ENCODE measurements around the gene SCNN1A.

SCNN1A gene

GRCh38 chr12:6315704-6316597 lies 59.4 kb downstream of the SCNN1A start:
- no peaks in the 10 kb centered on the region for H3K9me3 ChIP-seq (ENCODE audit: control insufficient read depth, low read depth, low read length)
- H3K27ac ChIP-seq (ENCODE audit: low read length): no peak overlapping the region
- H3K27me3 ChIP-seq (ENCODE audit: control insufficient read depth, insufficient read depth, low read length): peaks cover 3% of the 10 kb centered on the region
- peaks cover 10% of the 10 kb centered on the region for H3K4me1 ChIP-seq (ENCODE audit: control insufficient read depth, low read depth, low read length)
- H3K4me3 ChIP-seq (ENCODE audit: low read length): no peak overlapping the region
- H3K9ac ChIP-seq (ENCODE audit: low read length): no peak overlapping the region
- H3K36me3 ChIP-seq (ENCODE audit: control insufficient read depth, low read depth, low read length): peaks cover 21% of the 10 kb centered on the region

- peaks cover 20% of the 10 kb centered on the region for H3K36me3 ChIP-seq (ENCODE audit: control insufficient read depth, low read depth, low read length)
- H3K9me3 ChIP-seq (ENCODE audit: control insufficient read depth, low read depth, low read length): no peaks in the 10 kb centered on the region
- no peak overlapping the region for H3K9ac ChIP-seq (ENCODE audit: low read length)
These were observed 60.2 kb downstream of the SCNN1A start for GRCh38 chr12:6315184-6315583.

GRCh38 chr12:6314776-6315175 lies 60.6 kb downstream of the SCNN1A start:
- no peak overlapping the region for H3K27ac ChIP-seq (ENCODE audit: low read length)
- peaks cover 16% of the 10 kb centered on the region for H3K36me3 ChIP-seq (ENCODE audit: control insufficient read depth, low read depth, low read length)
- no peak overlapping the region for H3K9ac ChIP-seq (ENCODE audit: low read length)
- no peaks in the 10 kb centered on the region for H3K9me3 ChIP-seq (ENCODE audit: control insufficient read depth, low read depth, low read length)
- H3K4me1 ChIP-seq (ENCODE audit: control insufficient read depth, low read depth, low read length): peaks cover 10% of the 10 kb centered on the region
- peaks cover 8% of the 10 kb centered on the region for H3K27me3 ChIP-seq (ENCODE audit: control insufficient read depth, insufficient read depth, low read length)
- H3K4me3 ChIP-seq (ENCODE audit: low read length): no peak overlapping the region

More at GRCh38 chr12:6315184-6315583, 60.2 kb downstream of the SCNN1A start:
- Histone ChIP-seq H3K27me3 (ENCODE audit: control insufficient read depth, insufficient read depth, low read length) (peaks cover 4% of the 10 kb centered on the region), H3K4me1 (ENCODE audit: control insufficient read depth, low read depth, low read length) (peaks cover 10% of the 10 kb centered on the region), H3K27ac (ENCODE audit: low read length) (no peak overlapping the region), H3K4me3 (ENCODE audit: low read length) (no peak overlapping the region)

- Histone ChIP-seq H3K4me3 (ENCODE audit: low read length) (no peak overlapping the region), H3K9me3 (ENCODE audit: control insufficient read depth, low read depth, low read length) (no peaks in the 10 kb centered on the region), H3K27ac (ENCODE audit: low read length) (no peak overlapping the region), H3K4me1 (ENCODE audit: control insufficient read depth, low read depth, low read length) (peaks cover 10% of the 10 kb centered on the region), H3K36me3 (ENCODE audit: control insufficient read depth, low read depth, low read length) (peaks cover 7% of the 10 kb centered on the region), H3K9ac (ENCODE audit: low read length) (no peak overlapping the region), H3K27me3 (ENCODE audit: control insufficient read depth, insufficient read depth, low read length) (peaks cover 11% of the 10 kb centered on the region)
These were observed 61.9 kb downstream of the SCNN1A start for GRCh38 chr12:6313326-6313940.

GRCh38 chr12:6312529-6313325 lies 62.6 kb downstream of the SCNN1A start:
- Histone ChIP-seq H3K4me3 (ENCODE audit: low read length) (no peak overlapping the region), H3K27me3 (ENCODE audit: control insufficient read depth, insufficient read depth, low read length) (peaks cover 11% of the 10 kb centered on the region), H3K4me1 (ENCODE audit: control insufficient read depth, low read depth, low read length) (peaks cover 10% of the 10 kb centered on the region), H3K27ac (ENCODE audit: low read length) (no peak overlapping the region), H3K9ac (ENCODE audit: low read length) (no peak overlapping the region), H3K36me3 (ENCODE audit: control insufficient read depth, low read depth, low read length) (peaks cover 7% of the 10 kb centered on the region), H3K9me3 (ENCODE audit: control insufficient read depth, low read depth, low read length) (no peaks in the 10 kb centered on the region)

GRCh38 chr12:6311822-6312528 lies 63.4 kb downstream of the SCNN1A start:
- H3K4me3 ChIP-seq (ENCODE audit: low read length): no peak overlapping the region
- no peak overlapping the region for H3K27ac ChIP-seq (ENCODE audit: low read length)
- H3K9ac ChIP-seq (ENCODE audit: low read length): no peak overlapping the region

GRCh38 chr12:6310771-6311610 lies 64.4 kb downstream of the SCNN1A start:
- Histone ChIP-seq H3K4me1 (ENCODE audit: control insufficient read depth, low read depth, low read length) (peaks cover 10% of the 10 kb centered on the region), H3K36me3 (ENCODE audit: control insufficient read depth, low read depth, low read length) (peaks cover 7% of the 10 kb centered on the region), H3K4me3 (ENCODE audit: low read length) (peak overlapping the region; percentile 65), H3K9ac (ENCODE audit: low read length) (peak overlapping the region; percentile 35), H3K9me3 (ENCODE audit: control insufficient read depth, low read depth, low read length) (no peaks in the 10 kb centered on the region), H3K27me3 (ENCODE audit: control insufficient read depth, insufficient read depth, low read length) (peaks cover 11% of the 10 kb centered on the region), H3K27ac (ENCODE audit: low read length) (no peak overlapping the region)

More at GRCh38 chr12:6311822-6312528, 63.4 kb downstream of the SCNN1A start:
- H3K27me3 ChIP-seq (ENCODE audit: control insufficient read depth, insufficient read depth, low read length): peaks cover 11% of the 10 kb centered on the region
- no peaks in the 10 kb centered on the region for H3K9me3 ChIP-seq (ENCODE audit: control insufficient read depth, low read depth, low read length)
- peaks cover 10% of the 10 kb centered on the region for H3K4me1 ChIP-seq (ENCODE audit: control insufficient read depth, low read depth, low read length)
- H3K36me3 ChIP-seq (ENCODE audit: control insufficient read depth, low read depth, low read length): peaks cover 7% of the 10 kb centered on the region

GRCh38 chr12:6307529-6307928 lies 67.8 kb downstream of the SCNN1A start:
- Histone ChIP-seq H3K9ac (ENCODE audit: low read length) (no peak overlapping the region), H3K4me3 (ENCODE audit: low read length) (no peak overlapping the region), H3K4me1 (ENCODE audit: control insufficient read depth, low read depth, low read length) (peaks cover 5% of the 10 kb centered on the region), H3K27me3 (ENCODE audit: control insufficient read depth, insufficient read depth, low read length) (peaks cover 11% of the 10 kb centered on the region), H3K36me3 (ENCODE audit: control insufficient read depth, low read depth, low read length) (no peaks in the 10 kb centered on the region), H3K27ac (ENCODE audit: low read length) (no peak overlapping the region), H3K9me3 (ENCODE audit: control insufficient read depth, low read depth, low read length) (no peaks in the 10 kb centered on the region)

GRCh38 chr12:6306599-6307220 lies 68.7 kb downstream of the SCNN1A start:
- Histone ChIP-seq H3K27ac (ENCODE audit: low read length) (no peak overlapping the region), H3K36me3 (ENCODE audit: control insufficient read depth, low read depth, low read length) (no peaks in the 10 kb centered on the region), H3K9me3 (ENCODE audit: control insufficient read depth, low read depth, low read length) (no peaks in the 10 kb centered on the region), H3K27me3 (ENCODE audit: control insufficient read depth, insufficient read depth, low read length) (peaks cover 11% of the 10 kb centered on the region), H3K4me1 (ENCODE audit: control insufficient read depth, low read depth, low read length) (peaks cover 5% of the 10 kb centered on the region), H3K4me3 (ENCODE audit: low read length) (no peak overlapping the region), H3K9ac (ENCODE audit: low read length) (no peak overlapping the region)

GRCh38 chr12:6306151-6306550 lies 69.2 kb downstream of the SCNN1A start:
- Histone ChIP-seq H3K27me3 (ENCODE audit: control insufficient read depth, insufficient read depth, low read length) (peaks cover 10% of the 10 kb centered on the region), H3K36me3 (ENCODE audit: control insufficient read depth, low read depth, low read length) (no peaks in the 10 kb centered on the region), H3K27ac (ENCODE audit: low read length) (no peak overlapping the region), H3K9ac (ENCODE audit: low read length) (no peak overlapping the region), H3K4me1 (ENCODE audit: control insufficient read depth, low read depth, low read length) (peaks cover 2% of the 10 kb centered on the region), H3K4me3 (ENCODE audit: low read length) (no peak overlapping the region), H3K9me3 (ENCODE audit: control insufficient read depth, low read depth, low read length) (no peaks in the 10 kb centered on the region)
